NB4 (cell line): Measurements from ENCODE around the gene GLDN.
A peak's percentile ranks its signal among the peaks of the same experiment; 100 is the strongest.

Source experiments
- DNase-seq: peaks from one replicate; pipeline ENCODE4 v3.0.0; 2010; ENCODE audit warnings: low read depth
- H3K4me3 ChIP-seq: one replicate; pipeline ENCODE4 v1.5.1; 2011; ENCODE audit warnings: mild to moderate bottlenecking, low read depth, low read length, moderate library complexity
- MYC ChIP-seq: IDR thresholded peaks from 2 replicates; pipeline ENCODE4 v1.6.1; 2011; ENCODE audit warnings: low read depth, low read length
- POLR2A ChIP-seq: IDR thresholded peaks from 2 replicates; pipeline ENCODE4 v1.6.1; 2011; ENCODE audit warnings: mild to moderate bottlenecking; ENCODE audit not compliant: insufficient read length; ENCODE audit errors: extremely low read depth
- TF ChIP-seq, protein P1 (sequence below): IDR thresholded peaks from 2 replicates; pipeline ENCODE4 v1.6.1; 2011; ENCODE audit warnings: low read depth, low read length
- TF ChIP-seq, protein P2 (sequence below): IDR thresholded peaks from one replicate; pipeline ENCODE4 v1.5.1; 2012; ENCODE audit warnings: low read depth, low read length

GLDN gene

DNA sequence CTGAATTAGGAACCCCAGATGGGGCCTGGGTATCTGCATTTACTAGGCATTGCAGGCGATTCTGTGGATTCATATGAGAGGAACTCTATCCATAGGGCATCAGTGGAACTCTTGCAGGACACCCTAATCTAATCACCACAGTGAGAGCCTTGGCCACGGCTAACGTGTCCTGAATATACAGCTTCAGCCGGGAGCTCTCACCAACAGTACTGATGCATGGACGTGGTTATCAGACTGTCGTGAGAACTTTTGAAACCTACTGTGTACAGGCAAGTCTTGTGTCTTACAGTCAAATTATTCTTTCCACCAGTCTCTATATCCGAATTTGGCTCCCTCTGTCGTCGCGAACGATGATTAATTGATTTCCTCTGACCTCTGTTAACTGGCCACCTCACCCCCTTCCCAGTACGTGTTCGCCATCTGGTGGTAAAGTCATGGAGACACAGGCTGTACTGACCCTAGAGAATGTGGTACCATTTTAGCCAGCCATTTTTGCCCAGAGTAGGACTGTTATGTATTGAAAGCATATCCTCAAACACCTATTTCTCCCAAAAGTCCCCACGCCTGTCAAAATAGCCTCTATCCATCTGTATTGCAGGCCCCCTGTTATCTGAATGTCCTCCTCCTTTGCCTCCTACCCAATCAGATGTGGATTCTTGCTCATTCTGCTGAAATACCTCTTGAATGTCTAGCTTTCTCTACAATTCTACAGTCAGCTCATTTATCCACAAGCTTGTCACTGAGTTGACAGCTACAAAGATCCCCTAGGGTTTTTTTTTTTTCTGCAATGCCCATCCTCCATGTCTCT, 39.7 kb downstream of the GLDN start:
- no peak for TF ChIP-seq MYC
- TF ChIP-seq, protein P1, sequence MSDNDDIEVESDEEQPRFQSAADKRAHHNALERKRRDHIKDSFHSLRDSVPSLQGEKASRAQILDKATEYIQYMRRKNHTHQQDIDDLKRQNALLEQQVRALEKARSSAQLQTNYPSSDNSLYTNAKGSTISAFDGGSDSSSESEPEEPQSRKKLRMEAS: peak; percentile 49; the same call in 1 of the 2 replicates
- TF ChIP-seq, protein P2, sequence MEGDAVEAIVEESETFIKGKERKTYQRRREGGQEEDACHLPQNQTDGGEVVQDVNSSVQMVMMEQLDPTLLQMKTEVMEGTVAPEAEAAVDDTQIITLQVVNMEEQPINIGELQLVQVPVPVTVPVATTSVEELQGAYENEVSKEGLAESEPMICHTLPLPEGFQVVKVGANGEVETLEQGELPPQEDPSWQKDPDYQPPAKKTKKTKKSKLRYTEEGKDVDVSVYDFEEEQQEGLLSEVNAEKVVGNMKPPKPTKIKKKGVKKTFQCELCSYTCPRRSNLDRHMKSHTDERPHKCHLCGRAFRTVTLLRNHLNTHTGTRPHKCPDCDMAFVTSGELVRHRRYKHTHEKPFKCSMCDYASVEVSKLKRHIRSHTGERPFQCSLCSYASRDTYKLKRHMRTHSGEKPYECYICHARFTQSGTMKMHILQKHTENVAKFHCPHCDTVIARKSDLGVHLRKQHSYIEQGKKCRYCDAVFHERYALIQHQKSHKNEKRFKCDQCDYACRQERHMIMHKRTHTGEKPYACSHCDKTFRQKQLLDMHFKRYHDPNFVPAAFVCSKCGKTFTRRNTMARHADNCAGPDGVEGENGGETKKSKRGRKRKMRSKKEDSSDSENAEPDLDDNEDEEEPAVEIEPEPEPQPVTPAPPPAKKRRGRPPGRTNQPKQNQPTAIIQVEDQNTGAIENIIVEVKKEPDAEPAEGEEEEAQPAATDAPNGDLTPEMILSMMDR: peak; percentile 84
- TF ChIP-seq POLR2A: no peak
- DNase-seq: peak; percentile 82
- H3K4me3 ChIP-seq: no peak overlapping the region

DNA sequence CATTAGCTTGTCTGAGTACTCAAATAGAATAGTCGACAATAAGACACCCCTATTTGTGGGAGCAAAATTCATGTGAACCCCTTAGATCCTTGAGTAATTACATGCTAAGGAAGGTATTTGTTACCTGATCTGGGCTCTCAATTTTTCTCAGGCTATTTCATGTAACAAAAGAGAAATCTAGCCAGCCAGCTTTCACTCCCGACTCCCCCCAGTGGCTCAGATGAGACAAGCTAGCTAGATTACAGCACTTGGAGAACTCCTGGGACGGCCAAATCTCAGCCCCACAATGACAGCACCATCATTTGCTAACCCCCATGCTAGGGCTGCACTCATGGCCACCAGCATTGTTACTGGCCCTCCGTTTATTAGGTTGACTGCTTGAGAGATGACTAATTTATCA, 41.3 kb downstream of the GLDN start:
- no peak overlapping the region for H3K4me3 ChIP-seq
- DNase-seq: peak; percentile 48

DNA sequence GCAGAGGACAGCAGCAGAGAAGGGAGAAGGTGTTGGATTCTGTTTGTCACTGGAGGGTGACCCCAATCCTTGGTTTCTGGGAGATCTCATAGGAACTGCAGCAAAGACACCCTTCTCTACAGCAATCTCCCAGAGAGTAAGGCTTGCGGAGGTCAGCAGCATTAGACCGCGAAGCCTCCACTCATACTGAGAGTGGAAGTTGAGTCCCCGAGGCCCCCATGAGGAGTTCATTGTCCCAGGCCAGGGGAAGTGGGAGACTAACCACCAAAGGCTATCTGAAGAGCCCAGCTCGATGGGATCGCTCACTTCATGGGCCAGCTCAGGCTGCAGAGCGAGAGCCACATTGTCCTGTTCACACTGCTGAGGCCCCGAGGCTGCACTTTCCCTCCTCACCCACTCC, 44.6 kb downstream of the GLDN start:
- DNase-seq: no peak
- H3K4me3 ChIP-seq: no peak overlapping the region
- TF ChIP-seq, protein P2: no peak
- TF ChIP-seq POLR2A (no peak), MYC (no peak)
- TF ChIP-seq, protein P1: no peak

More for the DNA sequence above, 41.3 kb downstream of the GLDN start:
- TF ChIP-seq, protein P2: peak; percentile 69
- no peak for TF ChIP-seq POLR2A

DNA sequence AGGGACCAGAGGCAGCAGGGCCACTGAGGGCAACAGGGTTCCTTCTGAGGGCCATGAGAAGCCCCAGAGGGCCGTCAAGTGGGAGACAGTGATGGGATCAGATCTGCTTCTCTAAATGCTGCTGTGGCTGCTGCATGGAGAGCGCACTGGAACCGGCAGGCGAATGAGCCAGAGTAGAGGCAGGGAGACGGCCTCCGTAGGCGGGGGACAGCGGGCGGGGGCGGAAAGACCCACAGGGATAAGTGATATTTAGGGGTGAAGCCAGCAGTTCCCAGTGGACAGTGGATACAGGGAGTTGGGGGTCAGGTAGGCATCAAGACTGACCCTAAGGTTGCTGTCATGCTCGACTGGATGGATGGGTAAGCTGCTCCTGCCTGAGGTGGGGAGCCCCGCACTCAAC, 45.0 kb downstream of the GLDN start:
- no peak for DNase-seq
- H3K4me3 ChIP-seq: no peak overlapping the region
- TF ChIP-seq, protein P1: no peak
- TF ChIP-seq MYC (no peak), POLR2A (no peak)

DNA sequence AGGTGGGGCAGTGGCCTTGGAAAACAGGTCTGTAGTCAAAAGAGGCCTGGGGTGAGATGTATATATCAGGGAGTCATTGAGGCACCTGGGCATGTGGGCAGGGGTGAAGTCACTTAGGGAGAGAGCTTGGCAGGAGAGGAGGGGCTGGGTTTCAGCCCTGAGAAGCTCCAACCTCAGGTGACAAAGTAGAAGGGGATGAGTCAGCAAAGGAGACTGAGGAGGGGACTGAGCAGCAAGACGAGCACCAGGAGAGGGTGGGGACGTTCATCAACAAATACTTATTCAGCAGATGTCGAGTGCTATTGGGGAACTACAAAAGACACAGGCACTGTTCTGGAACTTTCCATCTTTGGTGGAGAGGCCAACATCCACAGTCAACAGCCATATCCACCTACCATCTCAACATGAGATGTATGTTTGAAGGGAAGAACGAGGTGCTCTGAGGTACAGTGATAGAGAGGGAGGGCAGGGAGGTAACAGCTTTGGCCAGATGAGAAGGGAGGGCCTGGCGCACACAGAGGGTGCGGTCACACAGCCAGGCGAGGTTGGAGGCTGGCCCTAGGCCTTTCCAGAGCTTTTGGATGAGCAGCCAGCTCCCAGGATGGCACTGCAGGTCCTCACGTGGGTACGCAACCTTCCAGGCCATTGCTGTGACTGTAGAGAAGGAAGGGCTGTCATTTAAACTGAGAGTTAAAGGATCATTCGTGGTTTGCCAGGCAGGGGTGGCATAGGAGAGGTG, 45.7 kb downstream of the GLDN start:
- no peak for TF ChIP-seq MYC
- TF ChIP-seq POLR2A: no peak
- TF ChIP-seq, protein P1: no peak
- TF ChIP-seq, protein P2: no peak
- H3K4me3 ChIP-seq: no peak overlapping the region
- DNase-seq: no peak

DNA sequence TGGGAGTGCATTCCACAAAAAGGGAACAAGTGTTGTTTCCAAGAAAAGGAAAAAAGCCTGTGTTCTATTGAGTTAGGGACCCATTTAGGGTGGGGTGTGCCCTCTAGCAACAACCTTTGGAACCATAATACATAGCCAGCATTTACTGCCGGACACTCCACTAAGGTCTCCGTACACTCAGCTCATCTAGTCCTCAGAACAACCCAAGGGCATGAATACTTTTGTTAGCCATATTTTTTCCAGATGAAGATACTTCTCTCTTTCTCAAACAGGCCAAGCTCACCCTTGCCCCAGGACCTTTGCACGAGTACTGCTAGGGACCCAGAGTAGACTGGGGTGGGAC, 46.2 kb downstream of the GLDN start:
- H3K4me3 ChIP-seq: no peak overlapping the region
- TF ChIP-seq, protein P1: no peak
- no peak for TF ChIP-seq POLR2A
- TF ChIP-seq, protein P2: no peak
- no peak for DNase-seq
